ENCODE data around the gene MED12L. TPM values are rescaled to one million over a fixed set of nuclear protein-coding genes. Genes with fewer than 3 reads are reported as not detected.
"Not testable (repeated sequence)": the region's sequence is repeated elsewhere in the genome, so short reads cannot be mapped to it uniquely, and the experiment has no call there.

Gene MED12L
- total RNA-seq, 2 experiments from 2014 or later = 2.9 to 3.4 TPM

DNA sequence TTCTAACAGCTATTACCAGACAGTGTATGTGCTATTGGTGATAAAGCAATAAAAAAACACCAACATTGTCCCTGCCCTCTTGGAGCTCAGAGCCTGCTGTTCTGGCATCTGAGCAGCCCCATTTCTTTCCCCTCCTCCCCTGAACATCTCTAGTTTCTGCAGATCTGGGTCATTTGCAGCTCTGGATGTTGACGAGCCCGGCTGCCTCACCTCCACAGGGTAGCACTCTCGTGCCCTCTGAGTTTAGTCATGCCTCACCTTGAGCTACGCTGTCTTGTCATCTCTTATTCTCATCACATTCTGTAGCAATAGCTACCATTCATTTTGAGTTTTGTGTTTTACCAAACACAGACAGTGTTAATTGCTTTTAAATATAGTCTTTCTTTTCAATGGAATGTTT, 147.5 kb downstream of the MED12L start:
- Mint-ChIP-seq H3K4me3 (no peak overlapping the region), H3K9me3 (no peaks in the 10 kb centered on the region), H3K27ac (no peak overlapping the region), H3K4me1 (ENCODE audit: low read depth) (peaks cover 26% of the 10 kb centered on the region), H3K27me3 (no peaks in the 10 kb centered on the region), H3K36me3 (ENCODE audit: low read depth) (no peaks in the 10 kb centered on the region)
- DNase-seq (no peak), ATAC-seq (no peak)
- intact Hi-C loops (cut with micrococcal nuclease) = no loop called here
- TF ChIP-seq, protein P1, sequence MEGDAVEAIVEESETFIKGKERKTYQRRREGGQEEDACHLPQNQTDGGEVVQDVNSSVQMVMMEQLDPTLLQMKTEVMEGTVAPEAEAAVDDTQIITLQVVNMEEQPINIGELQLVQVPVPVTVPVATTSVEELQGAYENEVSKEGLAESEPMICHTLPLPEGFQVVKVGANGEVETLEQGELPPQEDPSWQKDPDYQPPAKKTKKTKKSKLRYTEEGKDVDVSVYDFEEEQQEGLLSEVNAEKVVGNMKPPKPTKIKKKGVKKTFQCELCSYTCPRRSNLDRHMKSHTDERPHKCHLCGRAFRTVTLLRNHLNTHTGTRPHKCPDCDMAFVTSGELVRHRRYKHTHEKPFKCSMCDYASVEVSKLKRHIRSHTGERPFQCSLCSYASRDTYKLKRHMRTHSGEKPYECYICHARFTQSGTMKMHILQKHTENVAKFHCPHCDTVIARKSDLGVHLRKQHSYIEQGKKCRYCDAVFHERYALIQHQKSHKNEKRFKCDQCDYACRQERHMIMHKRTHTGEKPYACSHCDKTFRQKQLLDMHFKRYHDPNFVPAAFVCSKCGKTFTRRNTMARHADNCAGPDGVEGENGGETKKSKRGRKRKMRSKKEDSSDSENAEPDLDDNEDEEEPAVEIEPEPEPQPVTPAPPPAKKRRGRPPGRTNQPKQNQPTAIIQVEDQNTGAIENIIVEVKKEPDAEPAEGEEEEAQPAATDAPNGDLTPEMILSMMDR (IDR thresholded peaks at IDR 0.05) = no peak
- ChIA-PET POLR2A (no interaction called here), CTCF (interaction anchor here (1.1 to 2.6 kb wide), 4 partner anchors 46 to 65 kb away, joined by 5 to 14 read pairs (median 6); partner anchors contain the start of gene P2RY14)

DNA sequence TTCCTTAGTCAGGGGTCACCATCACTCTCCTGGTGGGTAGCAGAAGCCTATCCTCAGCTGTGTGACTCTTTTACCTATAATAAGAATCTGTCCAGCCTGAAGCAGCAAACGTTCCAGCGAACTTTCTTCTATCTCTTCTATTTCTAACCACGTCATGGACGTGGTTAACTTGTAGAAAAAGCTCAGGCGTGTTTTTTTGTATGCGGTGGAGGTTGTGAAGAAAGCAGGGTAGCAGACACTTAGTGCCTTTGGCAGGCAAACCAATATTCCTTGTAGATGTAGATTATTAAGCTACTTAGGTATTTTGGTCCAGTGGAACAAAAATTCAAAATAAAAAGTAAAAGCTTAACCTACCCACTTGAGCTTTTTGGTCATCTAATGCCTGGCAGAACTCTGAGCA, 149.4 kb downstream of the MED12L start:
- Mint-ChIP-seq H3K27ac (no peak overlapping the region), H3K4me1 (ENCODE audit: low read depth) (peaks cover 16% of the 10 kb centered on the region), H3K4me3 (no peak overlapping the region), H3K27me3 (no peaks in the 10 kb centered on the region), H3K9me3 (no peaks in the 10 kb centered on the region), H3K36me3 (ENCODE audit: low read depth) (no peaks in the 10 kb centered on the region)
- ChIA-PET CTCF (interaction anchor here (0.9 to 2.9 kb wide), 12 partner anchors 17 to 91 kb away, joined by 3 to 28 read pairs (median 4); partner anchors contain the start of gene P2RY14), POLR2A (interaction anchor here (0.5 to 1.0 kb wide), 3 partner anchors 10 to 1990 kb away, joined by 3 to 4 read pairs (median 4); partner anchors contain the start of gene GPR87)
- intact Hi-C loops (cut with micrococcal nuclease) = no loop called here
- DNase-seq (no peak), ATAC-seq (no peak)
- TF ChIP-seq, protein P1 (IDR thresholded peaks at IDR 0.05) = no peak

DNA sequence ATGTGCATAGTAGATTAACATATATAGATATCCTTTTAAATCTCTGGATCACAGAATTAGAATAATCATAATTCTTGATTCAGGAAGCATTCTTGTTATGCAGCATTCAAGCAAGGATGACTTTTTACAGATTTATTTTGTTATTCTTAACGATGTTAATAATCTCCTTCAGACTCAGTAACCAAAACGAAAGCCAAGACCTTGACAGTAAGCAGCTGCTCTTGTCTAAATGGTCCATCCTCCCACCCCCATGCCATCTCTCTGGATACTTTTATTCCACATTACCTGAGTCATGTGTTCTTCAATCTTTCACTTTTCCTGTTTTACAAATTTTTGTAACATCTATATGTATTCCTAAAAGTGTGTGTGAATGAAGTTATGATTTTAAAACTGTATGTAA, 150.9 kb downstream of the MED12L start:
- TF ChIP-seq, protein P1 (IDR thresholded peaks at IDR 0.05) = no peak
- Mint-ChIP-seq H3K4me1 (ENCODE audit: low read depth) (peaks cover 4% of the 10 kb centered on the region), H3K9me3 (no peaks in the 10 kb centered on the region), H3K4me3 (no peak overlapping the region), H3K36me3 (ENCODE audit: low read depth) (no peaks in the 10 kb centered on the region), H3K27me3 (no peaks in the 10 kb centered on the region), H3K27ac (no peak overlapping the region)
- DNase-seq (no peak), ATAC-seq (no peak)
- intact Hi-C loops (cut with micrococcal nuclease) = no loop called here
- ChIA-PET CTCF (interaction anchor here (0.6 to 2.9 kb wide), 3 partner anchors 9 to 68 kb away, joined by 3 to 28 read pairs (median 5); no protein-coding TSS in a partner anchor), POLR2A (interaction anchor here (1.1 kb wide), 1 partner anchor 47 kb away, joined by 3 read pairs; no protein-coding TSS in a partner anchor)

DNA sequence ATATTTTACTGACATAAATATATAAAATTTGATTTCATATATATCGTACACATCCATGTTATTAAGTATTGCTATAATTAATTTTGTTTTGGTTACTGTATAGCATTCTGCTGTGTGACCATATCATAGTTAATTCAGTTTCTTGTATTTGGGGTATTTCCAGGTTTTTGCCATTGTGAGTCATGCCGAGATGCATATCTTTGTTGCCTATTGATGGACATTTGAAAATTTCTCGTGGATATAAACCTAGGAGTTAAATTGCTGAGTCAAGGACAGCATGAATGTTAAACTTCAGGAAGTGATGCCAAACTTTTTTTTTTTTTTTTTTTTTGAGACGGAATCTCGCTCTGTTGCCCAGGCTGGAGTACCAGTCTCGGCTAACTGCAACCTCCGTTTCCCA, 151.3 kb downstream of the MED12L start:
- Mint-ChIP-seq H3K4me1 (ENCODE audit: low read depth) (no peaks in the 10 kb centered on the region), H3K4me3 (no peak overlapping the region), H3K9me3 (no peaks in the 10 kb centered on the region), H3K27ac (no peak overlapping the region), H3K27me3 (no peaks in the 10 kb centered on the region), H3K36me3 (ENCODE audit: low read depth) (no peaks in the 10 kb centered on the region)
- ChIA-PET POLR2A (no interaction called here), CTCF (no interaction called here)
- intact Hi-C loops (cut with micrococcal nuclease) = no loop called here
- DNase-seq (no peak), ATAC-seq (no peak)
- TF ChIP-seq, protein P1 (IDR thresholded peaks at IDR 0.05) = no peak

DNA sequence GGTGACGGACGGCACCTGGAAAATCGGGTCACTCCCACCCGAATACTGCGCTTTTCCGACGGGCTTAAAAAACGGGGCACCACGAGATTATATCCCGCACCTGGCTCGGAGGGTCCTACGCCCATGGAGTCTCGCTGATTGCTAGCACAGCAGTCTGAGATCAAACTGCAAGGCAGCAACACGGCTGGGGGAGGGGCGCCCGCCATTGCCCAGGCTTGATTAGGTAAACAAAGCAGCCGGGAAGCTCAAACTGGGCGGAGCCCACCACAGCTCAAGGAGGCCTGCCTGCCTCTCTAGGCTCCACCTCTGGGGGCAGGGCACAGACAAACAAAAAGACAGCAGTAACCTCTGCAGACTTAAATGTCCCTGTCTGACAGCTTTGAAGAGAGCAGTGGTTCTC, 156.5 kb downstream of the MED12L start:
- intact Hi-C loops (cut with micrococcal nuclease); H3K27ac Mint-ChIP-seq; H3K4me1 Mint-ChIP-seq (ENCODE audit: low read depth); ATAC-seq; H3K36me3 Mint-ChIP-seq (ENCODE audit: low read depth); H3K4me3 Mint-ChIP-seq; H3K27me3 Mint-ChIP-seq; DNase-seq; POLR2A ChIA-PET; H3K9me3 Mint-ChIP-seq; CTCF ChIA-PET: not testable (repeated sequence)
